ENCODE measurements around the gene ZNF324. TPM values are rescaled to one million over a fixed set of nuclear protein-coding genes. Genes with fewer than 3 reads are reported as not detected.
"Not testable (repeated sequence)": the region's sequence is repeated elsewhere in the genome, so short reads cannot be mapped to it uniquely, and the experiment has no call there.

The ZNF324 gene
- total RNA-seq, 4 donors from 2014 or later, result 10.3 to 20.7 (median 18.1) TPM

DNA sequence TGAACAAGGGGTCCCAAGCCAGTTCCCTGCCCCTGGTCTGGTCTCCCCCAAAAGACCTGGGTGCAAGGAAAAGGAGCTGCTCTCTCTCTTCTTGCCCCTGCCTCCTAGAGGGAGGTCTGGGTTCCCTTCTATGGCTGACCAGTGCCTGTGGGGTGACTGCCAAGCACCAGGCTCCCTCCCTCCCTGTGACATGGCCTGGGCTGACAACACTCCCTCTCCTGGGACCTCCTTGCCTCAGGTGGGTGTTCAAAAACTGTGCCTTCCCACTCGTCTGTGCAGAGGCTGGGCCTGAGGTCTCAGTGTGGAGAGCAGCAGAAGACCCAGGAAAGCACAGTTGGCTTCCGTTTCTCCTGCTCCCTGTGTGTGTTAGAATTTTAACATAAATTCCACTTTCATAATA, 14.0 kb downstream of the ZNF324 start:
- H3K9me3 ChIP-seq, result no peaks in the 10 kb centered on the region
- no peaks in the 10 kb centered on the region for H3K27me3 ChIP-seq
- no peak for ATAC-seq
- no peak overlapping the region for H3K27ac ChIP-seq
- no peak overlapping the region for H3K4me3 ChIP-seq
- peaks cover 0 to 52% of the 10 kb centered on the region in 2 donors for H3K36me3 ChIP-seq
- H3K4me1 ChIP-seq, result peaks cover 0 to 25% (median 8%) of the 10 kb centered on the region in 3 donors
- TF ChIP-seq, protein P1, sequence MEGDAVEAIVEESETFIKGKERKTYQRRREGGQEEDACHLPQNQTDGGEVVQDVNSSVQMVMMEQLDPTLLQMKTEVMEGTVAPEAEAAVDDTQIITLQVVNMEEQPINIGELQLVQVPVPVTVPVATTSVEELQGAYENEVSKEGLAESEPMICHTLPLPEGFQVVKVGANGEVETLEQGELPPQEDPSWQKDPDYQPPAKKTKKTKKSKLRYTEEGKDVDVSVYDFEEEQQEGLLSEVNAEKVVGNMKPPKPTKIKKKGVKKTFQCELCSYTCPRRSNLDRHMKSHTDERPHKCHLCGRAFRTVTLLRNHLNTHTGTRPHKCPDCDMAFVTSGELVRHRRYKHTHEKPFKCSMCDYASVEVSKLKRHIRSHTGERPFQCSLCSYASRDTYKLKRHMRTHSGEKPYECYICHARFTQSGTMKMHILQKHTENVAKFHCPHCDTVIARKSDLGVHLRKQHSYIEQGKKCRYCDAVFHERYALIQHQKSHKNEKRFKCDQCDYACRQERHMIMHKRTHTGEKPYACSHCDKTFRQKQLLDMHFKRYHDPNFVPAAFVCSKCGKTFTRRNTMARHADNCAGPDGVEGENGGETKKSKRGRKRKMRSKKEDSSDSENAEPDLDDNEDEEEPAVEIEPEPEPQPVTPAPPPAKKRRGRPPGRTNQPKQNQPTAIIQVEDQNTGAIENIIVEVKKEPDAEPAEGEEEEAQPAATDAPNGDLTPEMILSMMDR (IDR thresholded peaks at IDR 0.05), result no peak
- TF ChIP-seq EP300 (IDR thresholded peaks at IDR 0.05) (no peak), POLR2AphosphoS5 (IDR thresholded peaks at IDR 0.05) (no peak), POLR2A (IDR thresholded peaks at IDR 0.05) (no peak)
- WGBS, 2 donors (ENCODE audit: low coverage in 1 of 2), result 50% methylated on average over 1 of the region's 2 CpGs; no CpG with 5 or more reads in 1 of the 2 donors

DNA sequence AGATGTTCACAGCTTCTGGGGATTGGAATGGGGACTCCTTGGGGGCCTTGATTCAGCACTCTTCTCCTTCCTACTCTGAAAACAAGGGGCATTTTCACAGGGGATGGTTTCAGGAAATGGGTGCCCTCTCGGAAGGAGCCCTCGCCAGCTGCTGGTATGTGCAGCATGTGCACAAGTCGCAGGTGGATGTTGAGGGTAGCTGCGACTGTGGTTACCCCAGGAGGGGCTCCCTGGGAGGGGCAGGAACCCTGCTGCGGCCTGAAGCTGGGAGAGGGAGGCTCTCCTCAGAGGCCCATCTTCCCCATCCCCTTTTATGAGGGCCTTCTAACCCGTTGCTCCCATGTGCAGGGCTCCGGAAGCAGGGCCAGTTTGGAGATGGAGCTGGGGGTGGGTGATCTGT, 15.5 kb downstream of the ZNF324 start:
- Histone ChIP-seq H3K4me3 (no peak overlapping the region), H3K36me3 (peaks cover 0 to 52% of the 10 kb centered on the region in 2 donors), H3K27ac (no peak overlapping the region), H3K27me3 (no peaks in the 10 kb centered on the region), H3K9me3 (no peaks in the 10 kb centered on the region), H3K4me1 (peaks cover 0 to 13% (median 0%) of the 10 kb centered on the region in 3 donors)
- WGBS, 2 donors (ENCODE audit: low coverage in 1 of 2), result 89% methylated on average over 3 of the region's 7 CpGs; no CpG with 5 or more reads in 1 of the 2 donors
- TF ChIP-seq, protein P1 (IDR thresholded peaks at IDR 0.05), result no peak
- no peak for TF ChIP-seq EP300 (IDR thresholded peaks at IDR 0.05)
- TF ChIP-seq POLR2AphosphoS5 (IDR thresholded peaks at IDR 0.05), result no peak
- no peak for TF ChIP-seq POLR2A (IDR thresholded peaks at IDR 0.05)
- ATAC-seq, result no peak

DNA sequence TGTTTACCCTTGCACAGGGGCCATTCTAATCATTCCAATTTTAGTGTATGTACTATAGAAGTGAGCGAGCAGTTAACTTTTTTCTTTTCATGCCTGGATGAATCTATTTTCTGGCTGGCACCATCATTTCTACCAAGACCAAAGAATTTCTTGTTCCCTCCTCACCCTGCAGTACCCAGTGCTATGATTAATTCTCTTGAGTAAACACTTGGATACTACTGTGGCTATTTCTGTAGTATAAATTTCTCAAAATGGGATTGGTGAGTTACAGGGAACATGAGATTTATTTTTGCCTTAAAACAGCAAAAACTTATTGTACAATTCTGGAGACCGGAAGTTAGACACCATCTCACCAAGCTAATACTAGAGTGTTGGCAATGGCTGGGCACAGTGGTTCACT, 16.9 kb downstream of the ZNF324 start:
- Histone ChIP-seq H3K4me3 (no peak overlapping the region), H3K9me3 (no peaks in the 10 kb centered on the region), H3K36me3 (peaks cover 0 to 39% of the 10 kb centered on the region in 2 donors), H3K27me3 (no peaks in the 10 kb centered on the region), H3K4me1 (peaks cover 0 to 9% (median 0%) of the 10 kb centered on the region in 3 donors), H3K27ac (peak overlapping the region in 1 of 4 donors; percentile 19)
- no peak for TF ChIP-seq POLR2A (IDR thresholded peaks at IDR 0.05)
- TF ChIP-seq, protein P1 (IDR thresholded peaks at IDR 0.05), result no peak
- TF ChIP-seq POLR2AphosphoS5 (IDR thresholded peaks at IDR 0.05), result peak; percentile 10
- ATAC-seq, result no peak
- 69 to 73% methylated on average over 2 of the region's 2 CpGs for WGBS, 2 donors (ENCODE audit: low coverage in 1 of 2)

DNA sequence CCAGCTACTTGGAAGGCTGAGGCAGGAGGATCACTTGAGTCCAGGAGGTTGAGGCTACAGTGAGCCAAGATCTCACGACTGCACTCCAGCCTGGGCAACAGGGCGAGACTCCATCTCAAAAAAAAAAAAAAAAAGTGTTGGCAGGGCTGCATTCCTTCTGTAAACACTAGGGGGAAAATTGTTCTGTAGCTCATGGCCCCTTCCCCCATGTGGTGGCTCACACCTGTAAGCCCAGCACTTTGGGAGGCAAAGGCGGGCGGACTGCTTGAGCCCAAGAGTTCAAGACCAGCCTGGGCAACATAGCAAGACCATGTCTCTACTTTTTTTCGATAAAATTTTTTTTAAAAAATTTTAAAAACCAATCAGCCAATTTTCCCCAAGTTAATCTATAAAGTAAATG, 17.5 kb downstream of the ZNF324 start:
- H3K27ac ChIP-seq, ATAC-seq, H3K4me3 ChIP-seq, H3K9me3 ChIP-seq, H3K27me3 ChIP-seq, H3K4me1 ChIP-seq: not testable (repeated sequence)
- H3K36me3 ChIP-seq, result peaks cover 0 to 33% of the 10 kb centered on the region in 2 donors
- WGBS, 2 donors (ENCODE audit: low coverage in 1 of 2), result 84 to 91% methylated on average over 3 to 5 of the region's 5 CpGs

DNA sequence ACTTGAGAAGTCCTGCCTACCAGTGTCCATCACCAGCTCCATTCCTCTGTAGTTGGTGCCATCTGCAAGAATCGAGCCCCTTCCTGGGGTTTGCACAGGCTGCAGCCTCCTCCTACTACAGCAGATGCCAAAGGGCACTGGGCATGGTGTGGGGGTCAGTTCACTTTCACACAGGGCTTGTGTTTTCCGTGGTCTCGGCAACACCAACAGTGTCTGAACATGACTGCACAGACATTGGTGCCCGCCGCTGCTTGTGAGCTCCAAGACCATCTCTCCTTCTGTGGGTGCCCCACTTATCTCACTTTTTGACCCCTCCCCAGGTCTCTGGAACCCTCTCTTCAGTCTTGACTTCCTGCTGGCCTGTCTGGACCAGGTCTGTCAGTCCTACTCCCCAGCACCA, 24.5 kb downstream of the ZNF324 start:
- Histone ChIP-seq H3K27me3 (no peaks in the 10 kb centered on the region), H3K27ac (no peak overlapping the region), H3K9me3 (no peaks in the 10 kb centered on the region), H3K4me1 (no peaks in the 10 kb centered on the region), H3K4me3 (no peak overlapping the region), H3K36me3 (no peaks in the 10 kb centered on the region)
- no peak for TF ChIP-seq EP300 (IDR thresholded peaks at IDR 0.05)
- TF ChIP-seq POLR2A (IDR thresholded peaks at IDR 0.05), result no peak
- no peak for TF ChIP-seq POLR2AphosphoS5 (IDR thresholded peaks at IDR 0.05)
- TF ChIP-seq, protein P1 (IDR thresholded peaks at IDR 0.05), result no peak
- ATAC-seq, result no peak
- 86 to 90% methylated on average over 1 to 5 of the region's 5 CpGs for WGBS, 2 donors (ENCODE audit: low coverage in 1 of 2)

Data from gastroesophageal sphincter (tissue), 4 donors.